ENCODE results near the gene ZNF554.
"Not testable (repeated sequence)": the region's sequence is repeated elsewhere in the genome, so short reads cannot be mapped to it uniquely, and the experiment has no call there.

Gene ZNF554

DNA sequence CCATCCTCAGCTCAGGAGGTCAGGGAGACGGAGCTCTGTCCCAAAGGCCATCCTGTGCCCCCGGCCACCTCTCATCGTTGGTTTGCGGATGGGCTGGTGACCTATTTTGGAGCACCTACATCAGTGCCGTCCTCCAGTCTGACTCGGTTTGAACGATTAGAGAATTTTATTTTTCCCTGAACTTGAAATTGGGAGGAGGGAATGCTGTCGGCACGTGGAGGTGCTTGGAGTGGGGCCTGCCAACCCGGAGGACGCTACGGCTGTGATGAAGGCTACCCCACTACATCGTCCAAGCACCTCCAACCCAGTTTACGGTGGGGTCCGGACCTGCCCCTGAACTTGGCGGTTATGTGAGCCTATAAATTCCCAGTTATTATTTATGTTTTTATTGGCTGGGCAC is 3.0 kb upstream of the ZNF554 start:
- H3K4me3 ChIP-seq (ENCODE audit: low read length): no peak overlapping the region
- no peak for TF ChIP-seq ZNF274 (IDR thresholded peaks at IDR 0.05; ENCODE audit: low read depth, low read length)

DNA sequence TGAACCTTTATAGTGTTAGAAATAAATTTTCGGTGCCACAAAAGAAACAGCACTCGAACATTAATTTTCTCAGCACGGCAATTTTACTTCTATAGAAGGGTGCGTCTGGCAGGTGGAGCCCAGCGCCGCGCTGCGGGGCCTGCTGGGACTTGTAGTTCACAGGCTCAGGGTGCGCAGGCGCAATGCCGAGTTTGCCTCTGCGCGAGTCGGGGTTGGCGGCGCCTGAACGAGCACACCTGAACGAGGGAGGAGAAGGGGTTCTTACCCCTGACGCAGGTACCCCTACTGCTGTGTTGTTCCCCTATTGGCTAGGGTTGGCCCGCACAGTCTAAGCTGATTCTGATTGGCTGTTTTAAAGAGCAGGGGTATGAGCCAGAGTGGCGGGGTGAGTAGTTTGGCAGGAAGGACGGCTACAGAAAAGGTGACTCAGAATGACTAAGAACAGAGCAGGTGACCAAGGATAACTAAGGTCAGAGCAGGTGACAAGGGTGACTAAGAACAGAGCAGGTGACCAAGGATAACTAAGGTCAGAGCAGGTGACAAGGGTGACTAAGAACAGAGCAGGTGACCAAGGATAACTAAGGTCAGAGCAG is 2.3 kb upstream of the ZNF554 start:
- not testable (repeated sequence) for H3K4me3 ChIP-seq (ENCODE audit: low read length)

DNA sequence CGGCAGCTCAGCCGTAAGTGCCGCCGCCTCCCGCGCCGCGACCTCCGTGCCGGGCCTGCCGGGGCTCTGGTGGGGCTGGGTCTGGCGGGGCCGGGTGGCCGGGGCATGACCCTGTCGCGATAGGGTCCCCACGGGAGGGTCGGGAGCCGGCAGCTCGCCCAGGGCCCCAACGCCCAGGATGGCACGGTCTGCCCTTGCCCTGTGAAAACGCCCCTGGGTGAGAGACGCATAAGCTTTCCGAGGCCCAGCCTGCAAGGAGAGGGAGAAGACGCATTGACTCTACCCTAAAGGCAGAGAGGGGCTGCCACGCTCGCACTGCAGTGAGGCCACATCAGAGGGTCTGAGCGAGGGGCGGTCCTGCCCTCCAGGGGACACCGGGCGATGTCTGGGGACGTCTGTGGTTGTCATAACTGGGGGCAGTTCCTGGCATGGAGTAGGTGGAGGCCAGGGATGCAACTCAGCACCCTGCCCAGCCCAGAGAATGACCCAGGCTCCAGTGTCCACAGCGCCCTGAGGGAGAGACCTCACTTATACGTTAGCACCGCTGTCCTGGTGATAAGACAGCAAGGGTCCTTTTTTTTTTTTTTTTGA is 539 bp downstream of the ZNF554 start:
- TF ChIP-seq ZNF274 (IDR thresholded peaks at IDR 0.05; ENCODE audit: low read depth, low read length): no peak

DNA sequence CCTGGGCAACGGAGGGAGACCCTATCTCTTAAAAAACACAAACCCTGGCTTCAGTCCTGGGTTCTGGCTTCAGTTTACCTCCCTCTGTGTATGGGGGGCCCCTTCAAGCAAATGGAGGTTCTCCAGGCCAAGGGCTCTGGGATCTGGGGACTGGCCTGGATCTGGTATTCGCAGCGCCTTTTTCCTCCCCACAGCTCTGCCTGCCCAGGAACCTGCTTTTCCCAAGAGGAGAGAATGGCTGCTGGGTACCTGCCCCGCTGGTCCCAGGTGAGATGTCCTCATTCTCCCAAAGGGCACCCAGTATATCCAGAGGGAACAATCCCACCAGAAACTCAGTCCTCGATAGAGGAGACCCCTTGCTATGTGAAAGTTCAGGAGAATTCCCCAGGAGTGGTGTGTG is 3.2 kb downstream of the ZNF554 start:
- no peak for TF ChIP-seq ZNF274 (IDR thresholded peaks at IDR 0.05; ENCODE audit: low read depth, low read length)

More for the DNA sequence above, 539 bp downstream of the ZNF554 start:
- peak overlapping the region; percentile 75 for H3K4me3 ChIP-seq (ENCODE audit: low read length)

DNA sequence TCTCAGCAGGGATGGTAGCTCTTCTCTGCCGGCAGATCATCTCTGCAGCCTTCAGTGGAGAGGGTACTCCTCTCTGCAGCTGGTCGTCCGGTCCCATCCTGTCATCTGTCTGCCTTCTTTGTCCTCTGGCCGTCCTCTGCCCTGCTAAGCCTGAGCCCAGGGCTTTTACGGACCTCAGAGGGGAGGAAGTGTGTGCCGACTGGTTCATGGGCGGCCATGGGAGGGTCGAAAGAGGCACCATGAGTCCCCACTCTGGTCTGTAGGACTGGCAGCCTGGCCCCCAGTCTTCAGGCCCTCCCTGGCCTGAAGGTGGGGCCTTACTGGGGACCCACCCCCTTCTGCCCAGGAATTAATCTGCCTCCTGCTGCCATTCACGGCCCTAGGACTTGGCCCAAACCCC is 4.0 kb downstream of the ZNF554 start:
- no peak for TF ChIP-seq ZNF274 (IDR thresholded peaks at IDR 0.05; ENCODE audit: low read depth, low read length)
- no peak overlapping the region for H3K4me3 ChIP-seq (ENCODE audit: low read length)

More for the DNA sequence above, 3.2 kb downstream of the ZNF554 start:
- H3K4me3 ChIP-seq (ENCODE audit: low read length): no peak overlapping the region

DNA sequence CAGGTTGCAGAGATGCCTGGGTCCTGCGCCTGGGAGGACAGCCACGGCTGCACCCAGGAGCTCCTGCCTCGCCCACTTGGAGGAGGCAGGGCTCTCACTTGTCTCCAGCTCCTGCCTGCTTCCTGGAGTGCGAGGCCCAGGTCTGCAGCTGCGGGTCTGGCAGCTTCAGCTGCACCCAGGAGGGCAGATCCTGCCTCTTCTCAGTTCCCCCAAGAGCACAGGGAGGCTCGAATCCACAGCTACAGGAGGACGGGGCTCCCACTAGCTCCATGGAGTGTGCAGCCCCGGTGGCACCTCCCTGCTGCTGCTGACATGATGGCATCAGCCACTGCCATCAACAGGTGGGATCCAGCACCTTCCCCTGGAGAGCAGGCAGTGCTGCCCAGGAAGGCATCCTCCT is 4.5 kb downstream of the ZNF554 start:
- no peak overlapping the region for H3K4me3 ChIP-seq (ENCODE audit: low read length)
- TF ChIP-seq ZNF274 (IDR thresholded peaks at IDR 0.05; ENCODE audit: low read depth, low read length): no peak

DNA sequence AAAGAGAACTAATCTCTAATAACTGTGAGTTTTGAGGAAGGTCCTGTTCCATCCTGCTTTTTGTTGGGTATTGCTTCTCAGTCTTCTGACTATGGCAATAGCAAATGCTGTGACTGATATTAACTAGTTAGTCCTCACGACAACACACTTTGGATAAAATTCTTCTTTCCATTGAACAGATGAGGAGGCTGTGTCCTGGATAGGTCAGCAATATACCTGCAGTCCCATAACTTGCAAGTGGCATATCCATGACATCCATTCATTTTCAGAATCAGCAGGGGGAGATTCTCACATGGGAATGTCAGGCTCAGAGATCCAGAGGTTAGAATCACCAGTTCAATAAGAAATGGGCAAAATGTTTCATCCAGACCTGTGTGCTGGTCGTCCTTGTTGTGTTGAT is 7.4 kb downstream of the ZNF554 start:
- no peak overlapping the region for H3K4me3 ChIP-seq (ENCODE audit: low read length)
- TF ChIP-seq ZNF274 (IDR thresholded peaks at IDR 0.05; ENCODE audit: low read depth, low read length): no peak

DNA sequence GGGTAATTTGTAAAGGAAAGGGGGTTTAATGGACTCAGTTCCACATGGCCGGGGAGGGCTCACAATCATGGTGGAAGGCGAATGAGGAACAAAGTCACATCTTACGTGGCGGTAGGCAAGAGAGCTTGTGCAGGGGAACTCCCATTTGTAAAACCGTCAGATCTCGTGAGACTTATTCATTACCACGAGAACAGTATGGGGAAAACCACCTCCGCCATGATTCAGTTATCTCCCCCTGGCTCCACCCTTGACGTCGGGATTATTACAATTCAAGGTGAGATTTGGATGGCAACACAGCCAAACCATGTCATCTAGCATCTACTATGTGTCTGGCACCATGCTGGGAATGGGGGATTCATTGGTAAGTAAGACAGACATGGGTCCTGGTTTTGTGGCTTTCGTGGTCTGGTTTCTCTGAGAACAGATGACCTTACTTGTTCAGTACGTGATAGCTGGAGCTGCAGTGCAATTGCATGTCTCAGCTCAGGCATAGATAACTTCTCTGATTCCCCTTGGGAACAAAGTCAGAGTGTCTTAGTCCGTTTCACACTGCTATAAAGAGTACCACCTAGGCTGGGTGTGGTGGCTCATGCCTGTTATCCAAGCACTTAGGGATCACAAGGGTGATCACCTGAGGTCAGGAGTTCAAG is 8.3 kb downstream of the ZNF554 start:
- no peak overlapping the region for H3K4me3 ChIP-seq (ENCODE audit: low read length)
- no peak for TF ChIP-seq ZNF274 (IDR thresholded peaks at IDR 0.05; ENCODE audit: low read depth, low read length)

DNA sequence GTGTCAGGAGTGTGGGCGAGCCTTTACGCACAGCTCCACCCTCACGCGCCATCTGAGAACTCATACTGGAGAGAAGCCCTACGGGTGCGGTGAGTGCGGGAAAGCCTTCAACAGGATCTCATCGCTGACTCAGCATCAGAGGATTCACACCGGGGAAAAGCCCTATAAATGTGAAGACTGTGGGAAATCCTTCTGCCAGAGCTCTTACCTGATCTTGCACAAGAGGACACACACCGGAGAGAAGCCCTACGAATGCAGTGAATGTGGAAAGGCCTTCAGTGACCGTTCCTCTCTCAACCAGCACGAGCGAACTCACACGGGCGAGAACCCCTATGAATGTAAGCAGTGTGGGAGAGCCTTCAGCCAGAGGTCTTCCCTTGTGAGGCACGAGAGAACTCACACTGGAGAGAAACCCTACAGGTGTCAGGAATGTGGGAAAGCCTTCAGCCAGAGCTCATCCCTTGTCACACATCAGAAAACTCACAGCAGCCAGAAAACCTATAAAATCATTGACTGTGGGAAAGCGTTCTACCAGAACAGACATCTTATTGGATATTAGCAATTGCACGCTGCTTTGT is 14.7 kb downstream of the ZNF554 start:
- peak; percentile 99 for TF ChIP-seq ZNF274 (IDR thresholded peaks at IDR 0.05; ENCODE audit: low read depth, low read length)
- no peak overlapping the region for H3K4me3 ChIP-seq (ENCODE audit: low read length)

DNA sequence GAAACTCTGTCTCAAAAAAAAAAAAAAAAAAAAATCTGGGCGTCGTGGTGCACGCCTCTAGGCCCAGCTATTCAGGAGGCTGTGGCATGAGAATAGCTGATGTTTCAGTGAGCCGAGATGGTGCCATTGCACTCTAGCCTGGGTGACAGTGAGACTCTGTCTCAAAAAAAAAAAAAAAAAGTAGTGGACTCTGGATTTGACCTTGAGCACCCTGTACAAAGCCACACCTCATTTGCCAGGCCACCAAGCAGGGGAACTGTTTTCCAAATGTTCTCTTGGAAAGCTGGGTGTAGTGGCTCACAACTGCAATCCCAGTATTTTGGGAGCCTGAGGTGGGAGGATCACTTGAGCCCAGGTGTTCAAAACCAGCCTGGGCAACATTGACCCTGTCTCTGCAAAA is 17.8 kb downstream of the ZNF554 start:
- no peak overlapping the region for H3K4me3 ChIP-seq (ENCODE audit: low read length)
- no peak for TF ChIP-seq ZNF274 (IDR thresholded peaks at IDR 0.05; ENCODE audit: low read depth, low read length)

DNA sequence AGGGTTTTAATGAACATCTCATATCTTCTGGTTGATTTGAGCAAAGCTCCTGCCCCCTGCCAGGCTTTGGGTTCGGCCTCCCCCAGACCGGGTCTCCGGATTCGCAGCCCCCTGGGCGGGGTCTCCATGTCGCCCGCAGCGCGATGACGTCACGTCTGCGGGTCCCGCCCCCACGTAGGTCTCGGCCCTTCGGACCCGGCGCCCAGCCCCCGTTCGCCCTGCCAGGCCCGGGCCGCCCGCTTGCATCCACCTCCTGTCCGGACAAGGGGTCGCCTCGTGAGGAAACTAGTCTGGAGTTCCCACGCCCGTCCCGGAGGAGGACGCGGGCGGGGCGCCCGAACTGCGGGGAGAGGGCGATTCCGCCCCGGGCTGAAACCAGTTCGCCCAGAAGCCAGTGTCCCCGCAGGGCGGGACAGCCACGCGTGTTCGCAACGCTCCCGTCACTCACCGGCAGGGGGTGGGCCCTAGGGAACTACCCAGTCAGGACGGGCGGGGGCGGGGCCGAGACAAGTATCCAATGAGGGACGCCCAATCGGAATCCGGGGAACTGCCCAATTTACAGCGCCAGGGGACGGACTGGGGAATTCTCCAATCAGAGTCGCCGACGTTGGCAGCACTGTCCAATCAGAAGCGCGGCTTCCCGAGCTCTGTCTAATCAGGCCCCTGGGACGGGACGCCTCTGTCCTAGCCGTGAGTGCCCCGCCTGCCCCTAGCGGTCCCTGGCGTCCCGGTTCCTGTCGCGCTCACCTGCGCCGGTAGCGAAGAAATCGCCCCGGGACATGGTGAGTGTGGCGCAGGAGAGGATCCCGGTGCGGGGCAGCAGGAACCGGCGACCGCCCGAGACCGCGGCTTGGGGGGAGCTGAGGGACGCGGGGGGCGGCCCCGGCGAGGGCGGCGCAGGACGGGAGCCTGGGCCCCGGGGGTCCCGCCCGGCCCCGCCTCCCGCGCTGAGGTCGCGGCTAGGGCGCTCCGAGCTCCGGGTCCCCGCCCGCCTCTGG is 21.4 kb downstream of the ZNF554 start, which contains the start of gene ZNF555:
Gene ZNF555, plus strand, starts transcription at position 682 of the 998 bp plus-strand sequence. Its CDS starts 98 bp downstream, at position 780.
- no peak for TF ChIP-seq ZNF274 (IDR thresholded peaks at IDR 0.05; ENCODE audit: low read depth, low read length)

DNA sequence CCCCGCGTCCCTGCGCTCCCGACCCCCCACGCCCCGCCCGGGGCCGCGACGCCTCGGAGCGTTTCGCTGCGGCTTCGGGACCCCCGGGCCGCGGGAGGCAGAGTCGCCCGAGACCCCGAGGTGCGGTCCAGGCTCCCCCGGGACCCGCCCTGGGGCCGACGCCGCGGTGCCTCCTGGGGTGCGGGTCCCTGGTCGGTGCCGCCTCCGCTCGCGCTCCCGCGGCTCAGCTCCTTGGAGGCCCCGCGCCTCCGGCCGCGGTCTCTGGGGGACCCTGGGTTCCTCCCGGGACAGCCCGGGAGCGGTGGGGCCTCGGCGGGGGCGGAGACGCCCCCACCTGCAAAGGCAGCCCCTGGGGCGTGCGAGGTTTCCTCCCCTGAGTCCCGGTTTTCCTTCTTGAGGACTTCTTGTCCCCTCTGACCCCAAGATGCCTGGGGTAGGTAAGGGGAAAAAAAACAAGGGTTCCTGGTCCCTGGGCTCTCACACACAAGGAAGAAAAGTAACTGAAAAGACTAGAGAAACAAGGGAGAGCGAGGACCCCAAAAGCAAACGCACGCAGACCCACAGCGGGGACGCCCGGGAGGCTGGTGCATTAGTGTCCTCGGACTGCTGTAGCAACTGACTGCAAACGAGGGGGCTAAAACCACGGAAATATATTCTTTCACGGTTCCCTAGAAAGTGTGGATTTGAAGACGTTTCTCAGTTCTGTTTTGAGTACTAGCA is 22.3 kb downstream of the ZNF554 start:
- peak overlapping the region; percentile 83 for H3K4me3 ChIP-seq (ENCODE audit: low read length)
- TF ChIP-seq ZNF274 (IDR thresholded peaks at IDR 0.05; ENCODE audit: low read depth, low read length): no peak

More for the DNA sequence above, 21.4 kb downstream of the ZNF554 start, which contains the start of gene ZNF555:
- peak within 1 kb of the TSS; percentile 83 for H3K4me3 ChIP-seq (ENCODE audit: low read length)

DNA sequence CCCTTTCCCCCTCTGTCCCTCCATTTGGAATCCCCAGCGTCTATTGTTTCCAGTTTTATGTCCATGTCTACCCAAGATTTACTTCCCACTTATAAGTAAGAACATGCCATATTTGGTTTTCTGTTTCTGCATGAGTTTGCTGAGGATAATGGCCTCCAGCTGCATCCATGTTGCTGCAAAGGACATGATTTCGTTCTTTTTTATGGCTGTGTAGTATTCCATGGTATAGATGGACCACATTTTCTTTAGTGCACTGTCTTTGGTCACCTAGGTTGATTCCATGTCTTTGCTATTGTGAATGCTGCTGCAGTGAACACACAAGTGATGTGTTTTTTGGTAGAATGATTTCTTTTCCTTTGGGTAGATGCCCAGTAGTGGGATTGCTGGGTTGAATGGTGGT is 25.4 kb downstream of the ZNF554 start:
- no peak for TF ChIP-seq ZNF274 (IDR thresholded peaks at IDR 0.05; ENCODE audit: low read depth, low read length)
- H3K4me3 ChIP-seq (ENCODE audit: low read length): no peak overlapping the region

Measured in GM08714 (cell line).